GM18502 (cell line): ENCODE measurements around the gene ARID5B.

Experiments used
- ATAC-seq: cut with Tn5 transposase; IDR thresholded peaks from one replicate; pipeline ENCODE4 v1.9.1; 2021; ENCODE audit warnings: mild to moderate bottlenecking; ENCODE audit not compliant: unreplicated experiment, poor library complexity

The ARID5B gene

DNA sequence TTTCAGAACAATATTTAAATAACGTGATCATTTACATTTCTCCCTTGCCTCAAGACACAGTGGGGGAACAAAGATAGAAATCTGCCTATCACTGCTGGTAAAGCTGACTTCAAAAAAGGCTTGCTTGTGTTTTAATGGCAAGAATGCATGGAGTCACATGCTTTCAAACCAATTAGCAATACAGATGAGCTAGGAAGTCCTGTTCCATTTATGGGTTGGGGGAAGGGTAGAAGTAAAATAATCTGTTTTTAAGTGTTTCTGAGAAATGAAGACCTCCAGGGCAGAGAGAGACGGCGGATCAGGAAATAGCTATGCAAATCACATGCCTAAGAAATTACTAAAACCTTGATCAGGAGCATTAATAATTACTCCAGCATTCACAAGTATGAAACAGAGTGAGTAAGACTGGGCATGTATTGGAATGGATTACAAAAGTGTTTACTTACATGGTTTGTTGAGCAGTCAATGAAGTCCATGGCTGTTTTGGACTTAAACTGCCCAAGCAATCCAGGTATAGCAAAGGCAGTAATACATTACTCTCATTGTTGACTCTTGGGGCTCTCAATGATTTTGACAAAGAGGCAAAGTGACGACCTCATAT lies 142.0 kb downstream of the ARID5B start:
- no peak for ATAC-seq

DNA sequence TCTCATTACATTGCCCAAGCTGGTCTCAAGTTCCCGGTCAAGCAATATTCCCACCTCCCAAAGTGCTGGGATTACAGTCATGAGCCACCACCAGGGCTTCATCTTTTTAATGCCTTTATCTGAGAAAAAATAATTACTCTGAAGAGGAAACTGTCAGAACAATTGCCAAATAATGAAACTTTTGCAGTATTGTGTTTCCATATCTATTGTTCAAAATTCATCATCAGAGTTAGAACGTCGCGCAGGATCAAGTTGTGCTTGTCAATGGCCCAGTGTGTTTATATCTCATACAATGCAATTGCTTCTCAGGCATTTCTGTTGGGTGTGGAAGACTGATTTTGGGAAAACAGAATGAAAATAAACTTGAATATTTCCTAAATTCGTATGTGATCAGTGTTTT lies 143.1 kb downstream of the ARID5B start:
- no peak for ATAC-seq

- ATAC-seq, result no peak
Measured at GRCh38 chr10:62045765-62046521, 144.4 kb downstream of the ARID5B start.

- ATAC-seq, result peak; percentile 50
Measured at GRCh38 chr10:62046522-62047227, 145.2 kb downstream of the ARID5B start.

DNA sequence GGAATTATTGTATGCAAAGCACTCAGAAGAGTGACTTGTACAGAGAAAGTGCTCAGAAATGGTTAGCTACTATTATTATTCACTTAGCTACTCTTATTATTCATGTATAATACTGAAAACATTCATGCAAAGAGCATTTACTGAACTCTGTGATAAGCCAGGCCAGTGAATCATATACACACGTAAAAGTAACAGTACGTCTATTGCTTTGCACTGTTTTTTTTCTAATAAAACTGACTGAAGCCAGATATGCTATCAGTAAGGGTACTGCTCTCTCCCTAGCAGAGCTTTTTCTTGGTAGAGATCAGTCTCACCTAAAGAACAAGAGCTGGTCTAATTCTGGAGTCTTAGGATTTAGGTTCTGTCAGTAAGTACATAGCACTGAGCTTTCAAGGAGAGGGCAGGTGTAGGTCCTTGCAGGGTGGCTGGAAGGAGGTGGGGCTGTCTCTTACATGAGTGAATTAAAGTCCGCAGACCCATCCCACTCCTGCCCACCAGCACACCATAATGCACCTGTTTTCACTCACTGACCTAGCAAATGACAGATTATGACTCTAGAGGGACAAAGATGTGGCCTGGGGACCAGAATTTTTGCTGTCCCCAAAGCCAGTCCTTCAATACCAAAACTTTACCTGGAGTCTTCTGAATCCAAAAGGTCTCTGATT lies 145.9 kb downstream of the ARID5B start:
- ATAC-seq, result no peak

DNA sequence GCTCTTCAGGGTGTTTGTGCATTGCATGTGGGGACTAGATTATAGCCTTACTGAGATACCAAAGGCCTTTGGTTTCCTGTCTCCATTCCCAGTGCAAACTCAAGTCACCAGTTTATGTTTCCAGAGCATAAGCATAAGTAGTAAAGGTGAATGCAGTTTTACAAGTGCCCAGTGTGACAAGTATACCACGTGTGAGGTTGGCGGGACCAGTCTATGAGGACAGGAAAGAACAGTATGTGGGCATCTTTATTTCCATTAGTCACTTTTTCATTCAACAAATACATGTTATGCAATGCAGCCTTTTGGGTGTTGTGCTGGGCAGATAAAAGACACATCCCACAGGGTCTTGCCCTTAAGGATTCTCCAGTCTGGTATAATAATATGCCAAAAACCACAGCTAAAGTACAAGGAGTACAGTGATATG lies 146.5 kb downstream of the ARID5B start:
- no peak for ATAC-seq

DNA sequence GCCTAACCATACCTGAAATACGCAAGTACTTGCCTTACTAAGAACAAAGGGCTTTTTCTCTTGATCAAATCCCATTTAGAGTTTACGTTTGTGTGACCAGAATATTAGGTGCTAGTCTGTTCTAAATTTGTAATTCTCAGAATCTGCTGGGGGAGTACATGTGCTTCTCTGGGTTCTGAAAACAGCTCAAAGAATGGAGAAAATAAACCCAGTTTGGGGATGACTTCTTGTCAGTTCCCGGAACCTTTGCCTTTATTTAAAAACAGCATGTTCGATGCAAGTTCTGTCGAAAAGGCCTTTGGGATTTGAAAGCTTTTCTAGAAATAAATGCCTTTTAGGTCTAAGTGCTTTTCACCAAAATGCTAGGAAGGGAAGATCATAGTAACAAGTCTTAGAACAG lies 147.0 kb downstream of the ARID5B start:
- no peak for ATAC-seq

DNA sequence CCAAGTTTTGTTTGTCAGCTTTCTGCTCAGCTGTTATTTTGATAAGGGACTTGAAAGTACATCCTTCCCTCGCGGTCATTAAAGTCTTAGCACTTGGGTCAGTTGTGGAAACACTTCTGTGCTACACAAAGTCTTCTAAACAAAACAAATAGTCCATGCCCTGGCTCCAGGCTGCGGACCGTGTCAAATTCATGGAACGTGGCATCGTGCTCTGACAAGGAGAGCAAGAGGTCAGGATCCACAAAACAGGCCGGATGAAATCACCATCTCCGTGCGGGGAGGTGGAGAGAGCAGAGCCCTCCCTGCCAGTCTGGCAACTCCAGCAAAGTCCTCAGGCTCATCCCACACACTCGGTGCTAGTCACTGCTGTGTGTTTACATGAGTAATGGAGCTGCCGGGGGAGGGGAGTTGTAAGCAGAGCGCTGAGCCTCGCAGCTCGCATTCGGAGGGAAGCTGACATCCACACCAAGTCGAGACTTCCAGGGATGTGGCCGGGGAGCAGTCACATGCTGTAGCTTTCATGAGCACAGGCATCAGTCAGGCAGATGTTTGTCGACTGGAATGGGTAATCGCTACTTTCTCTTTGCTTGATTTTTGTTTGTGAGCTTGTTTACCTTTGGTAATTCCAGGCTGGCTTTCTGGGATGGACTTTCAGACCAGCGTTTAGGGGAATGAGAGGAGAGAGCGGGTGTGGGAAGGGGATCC lies 147.6 kb downstream of the ARID5B start:
- ATAC-seq, result no peak

GRCh38 chr10:62049624-62050345 lies 148.3 kb downstream of the ARID5B start:
- no peak for ATAC-seq

DNA sequence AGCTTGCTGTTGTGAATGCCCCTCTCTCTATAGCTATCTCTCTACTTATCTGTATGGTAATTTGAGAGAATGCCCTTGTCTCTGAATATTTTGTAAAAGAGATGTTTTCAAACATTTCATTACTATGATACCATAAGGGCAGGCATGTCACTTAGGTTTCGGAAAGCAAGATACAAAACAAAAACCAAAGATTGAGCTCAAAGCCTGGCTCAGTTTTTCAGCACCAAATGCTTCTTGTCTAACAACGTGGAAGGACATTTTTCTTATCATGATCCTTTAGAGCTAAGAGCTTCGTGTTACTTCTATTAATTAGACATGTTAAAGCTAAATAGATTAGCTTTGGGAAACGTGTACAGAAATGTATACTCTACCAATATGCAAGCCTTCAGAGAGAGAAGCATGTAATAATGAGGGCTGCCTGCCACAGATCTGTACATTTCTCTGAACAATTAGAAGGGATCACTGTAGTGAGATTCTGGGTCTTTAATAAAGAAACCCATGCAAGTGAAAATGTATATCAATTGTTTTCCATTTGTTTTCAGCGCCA lies 148.9 kb downstream of the ARID5B start:
- ATAC-seq, result no peak

DNA sequence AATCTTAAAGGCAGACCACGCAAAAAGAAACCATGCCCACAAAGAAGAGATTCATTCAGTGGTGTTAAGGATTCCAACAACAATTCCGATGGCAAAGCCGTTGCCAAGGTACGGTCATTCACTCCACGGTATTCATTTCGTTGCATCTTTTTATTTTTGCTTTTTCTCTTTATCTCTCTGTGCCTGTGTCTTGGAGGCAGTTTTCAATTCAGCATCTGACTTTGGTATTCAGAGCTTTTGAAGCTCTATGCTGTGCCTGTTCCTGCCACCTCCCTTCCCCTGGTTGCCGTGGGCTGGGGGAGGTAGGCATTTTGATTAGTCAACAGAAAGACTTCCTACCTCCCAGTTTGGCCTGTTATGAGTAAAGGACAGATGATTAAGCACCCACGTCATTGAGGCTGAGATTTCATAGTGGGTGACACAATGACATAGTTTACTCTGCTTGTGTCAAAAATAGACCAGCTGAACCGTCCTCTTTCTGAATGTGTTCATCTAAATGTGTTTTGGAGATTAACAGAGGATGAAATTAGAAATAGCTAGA lies 149.5 kb downstream of the ARID5B start:
- ATAC-seq, result peak; percentile 58

- no peak for ATAC-seq
Measured at GRCh38 chr10:62052276-62052675, 150.8 kb downstream of the ARID5B start.

- no peak for ATAC-seq
Measured at GRCh38 chr10:62053860-62054259, 152.4 kb downstream of the ARID5B start.

- ATAC-seq, result peak; percentile 45
Measured at GRCh38 chr10:62054408-62054807, 152.9 kb downstream of the ARID5B start.

DNA sequence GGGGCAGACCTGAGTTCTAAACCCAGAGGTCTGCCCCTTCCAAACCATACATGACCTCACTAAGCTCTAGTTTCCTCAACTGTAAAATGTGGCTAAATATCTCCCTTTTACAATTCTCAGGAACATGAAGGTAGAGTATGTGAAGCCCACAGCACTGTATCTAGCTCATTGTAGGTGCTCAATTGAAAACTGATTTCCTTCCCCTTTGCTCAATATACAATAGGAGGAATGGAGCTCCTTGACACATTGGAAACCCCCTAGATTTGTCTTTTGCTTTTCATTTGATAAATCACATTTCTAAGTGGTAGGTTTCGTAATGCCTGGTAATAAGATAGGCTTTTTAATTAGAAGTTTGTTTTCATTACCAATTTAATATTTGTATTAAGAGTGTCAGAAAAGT lies 153.3 kb downstream of the ARID5B start:
- ATAC-seq, result peak; percentile 46

DNA sequence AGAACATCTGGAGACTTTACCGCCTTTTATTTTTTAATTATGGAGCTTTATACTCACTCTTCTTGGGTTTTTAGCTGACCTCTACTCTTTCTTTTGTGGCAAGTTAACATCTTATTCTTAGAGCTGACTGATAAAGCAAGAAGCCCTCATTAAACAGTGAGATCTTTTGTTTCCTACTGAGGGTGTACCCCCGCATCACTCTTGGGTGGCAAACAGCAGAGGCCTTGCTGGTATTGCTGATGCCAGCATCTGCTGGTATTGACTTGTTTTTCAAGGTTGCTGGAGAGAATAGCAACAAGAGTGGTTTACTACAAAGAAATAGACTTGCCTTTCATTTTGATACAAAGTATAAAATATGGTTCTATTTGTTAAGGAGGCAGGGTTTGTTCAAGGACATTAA lies 154.7 kb downstream of the ARID5B start:
- no peak for ATAC-seq

- ATAC-seq, result no peak
Measured at GRCh38 chr10:62056698-62057097, 155.2 kb downstream of the ARID5B start.

GRCh38 chr10:62057359-62057758 lies 155.9 kb downstream of the ARID5B start:
- no peak for ATAC-seq

DNA sequence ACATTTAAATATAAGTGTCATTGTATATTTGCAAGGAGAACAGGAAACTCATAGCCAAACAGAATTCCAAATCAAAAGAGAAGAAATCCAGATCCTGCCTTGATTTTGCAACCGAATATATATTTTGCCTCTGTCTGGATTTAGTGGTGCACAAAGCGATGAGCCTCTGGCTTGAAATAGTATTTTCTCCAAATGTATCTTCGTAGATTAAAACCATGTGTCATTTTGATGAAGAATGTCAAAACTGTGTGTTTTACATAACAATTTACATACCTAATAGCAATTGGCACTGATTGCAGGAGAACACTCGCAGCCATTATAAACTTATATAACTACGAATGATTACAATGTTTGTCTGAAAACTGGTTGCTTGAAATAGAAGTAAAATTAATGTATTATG lies 156.4 kb downstream of the ARID5B start:
- no peak for ATAC-seq
